CD14-positive monocyte (primary cell): ENCODE measurements around the gene DHX29. TPM values are rescaled to one million over a fixed set of nuclear protein-coding genes. Genes with fewer than 3 reads are reported as not detected.

Source experiments
- DNase-seq, 3 donors: peaks; one replicate each; pipeline ENCODE4 v3.0.0-alpha.2; 2011 to 2022
- H2AFZ ChIP-seq: 2 replicates; pipeline ENCODE4 v1.6.0; 2012; ENCODE audit warnings: mild to moderate bottlenecking, low read depth, low read length, inconsistent platforms; ENCODE audit not compliant: insufficient read depth, poor library complexity, severe bottlenecking
- H3K27ac ChIP-seq, 2 donors: 1 replicate in 1 of 2; 2 replicates in 1 of 2; pipeline ENCODE4 v1.5.1; 2012 to 2013; ENCODE audit warnings: low read length in 2 of 2, control low read depth in 1 of 2, inconsistent platforms in 1 of 2, low read depth in 1 of 2, mild to moderate bottlenecking in 1 of 2
- H3K27me3 ChIP-seq, 2 donors: one replicate each; pipeline versions ENCODE4 v1.6.0 to v1.6.1; 2011 to 2013; ENCODE audit warnings: low read length in 2 of 2; ENCODE audit not compliant: control insufficient read depth in 2 of 2, insufficient read depth in 2 of 2
- H3K36me3 ChIP-seq, 2 donors: replicated peaks in 1 of 2; 1 replicate in 1 of 2; 2 replicates in 1 of 2; pipeline versions ENCODE4 v1.5.1 to v1.6.1; 2012 to 2013; ENCODE audit warnings: low read length in 2 of 2, control low read depth in 1 of 2, inconsistent platforms in 1 of 2, mild to moderate bottlenecking in 1 of 2; ENCODE audit not compliant: insufficient read depth in 2 of 2, control insufficient read depth in 1 of 2
- H3K4me1 ChIP-seq, 2 donors: 1 replicate in 1 of 2; 2 replicates in 1 of 2; pipeline versions ENCODE4 v1.5.1 to v1.6.1; 2012 to 2013; ENCODE audit warnings: low read length in 2 of 2, control low read depth in 1 of 2, inconsistent platforms in 1 of 2, mild to moderate bottlenecking in 1 of 2, moderate library complexity in 1 of 2; ENCODE audit not compliant: insufficient read depth in 2 of 2, control insufficient read depth in 1 of 2
- H3K4me2 ChIP-seq: replicated peaks from 2 replicates; pipeline ENCODE3; 2012; ENCODE audit warnings: low read length, moderate library complexity, mild to moderate bottlenecking; ENCODE audit not compliant: poor library complexity, severe bottlenecking; ENCODE audit errors: extremely low read depth
- H3K4me3 ChIP-seq, 3 experiments: fragments of 200-600 bp in 1 of 3; sonication (generic) in 1 of 3; replicated peaks in 1 of 3; 1 replicate in 2 of 3; 2 replicates in 1 of 3; pipeline ENCODE4 v1.5.1; 2011 to 2013; ENCODE audit warnings: low read length in 3 of 3, mild to moderate bottlenecking in 3 of 3, control low read depth in 2 of 3, low read depth in 2 of 3, inconsistent platforms in 1 of 3, moderate library complexity in 1 of 3
- H3K79me2 ChIP-seq: 2 replicates; pipeline ENCODE4 v1.6.0; 2012; ENCODE audit warnings: mild to moderate bottlenecking, control low read depth, inconsistent platforms, low read length, moderate library complexity; ENCODE audit not compliant: insufficient read depth
- H3K9ac ChIP-seq: 2 replicates; pipeline ENCODE4 v1.6.0; 2017; ENCODE audit warnings: low read length, mild to moderate bottlenecking; ENCODE audit not compliant: insufficient read depth, poor library complexity, severe bottlenecking
- H3K9me3 ChIP-seq, 2 donors: replicated peaks in 1 of 2; 1 replicate in 1 of 2; 2 replicates in 1 of 2; pipeline versions ENCODE4 v1.5.1 to v1.6.1; 2012 to 2013; ENCODE audit warnings: low read length in 2 of 2, control low read depth in 1 of 2; ENCODE audit not compliant: control insufficient read depth in 1 of 2, insufficient read depth in 1 of 2
- H4K20me1 ChIP-seq: 2 replicates; pipeline ENCODE4 v1.6.0; 2012; ENCODE audit warnings: mild to moderate bottlenecking, low read length, control low read depth, moderate library complexity; ENCODE audit not compliant: insufficient read depth
- H3K27ac Mint-ChIP-seq, 7 donors: one replicate each; pipeline ENCODE4 v1.8.0; 2020; ENCODE audit warnings: mild to moderate bottlenecking in 7 of 7, mixed read lengths in 7 of 7, moderate library complexity in 6 of 7, inconsistent platforms in 2 of 7
- H3K27me3 Mint-ChIP-seq, 3 donors: one replicate each; pipeline ENCODE4 v1.8.0; 2021 to 2022; ENCODE audit warnings: low read depth in 3 of 3, mild to moderate bottlenecking in 3 of 3, mixed read lengths in 3 of 3, moderate library complexity in 3 of 3, inconsistent platforms in 1 of 3
- H3K36me3 Mint-ChIP-seq, 2 donors: one replicate each; pipeline ENCODE4 v1.8.0; 2020; ENCODE audit warnings: mixed read lengths in 2 of 2, inconsistent platforms in 1 of 2, mild to moderate bottlenecking in 1 of 2
- H3K4me1 Mint-ChIP-seq: one replicate; pipeline ENCODE4 v1.8.0; 2020; ENCODE audit warnings: mild to moderate bottlenecking, mixed read lengths
- H3K4me3 Mint-ChIP-seq, 2 donors: one replicate each; pipeline ENCODE4 v1.8.0; 2020; ENCODE audit warnings: mild to moderate bottlenecking in 2 of 2, mixed read lengths in 2 of 2, moderate library complexity in 1 of 2
- H3K9me3 Mint-ChIP-seq, 7 donors: one replicate each; pipeline ENCODE4 v1.8.0; 2020 to 2022; ENCODE audit warnings: mixed read lengths in 7 of 7, mild to moderate bottlenecking in 6 of 7, moderate library complexity in 6 of 7, inconsistent platforms in 2 of 7
- WGBS: methylation state at CpG from one replicate; pipeline ENCODE4 v1.1.5; 2013; ENCODE audit warnings: missing lambda C conversion rate; ENCODE audit not compliant: insufficient coverage; 5-methylcytosine and 5-hydroxymethylcytosine counted together
- intact Hi-C, 2 donors: fragments of 100-400 bp; cut with micrococcal nuclease; formaldehyde crosslinking; loops; one replicate each; pipeline versions ENCODE4 v1.15.0 to v1.15.1; 2023
- polyA plus RNA-seq, 3 donors: library from polyadenylated mRNA; depleted of rRNA in 1 of 3; unstranded in 2 of 3; stranded (reverse) in 1 of 3; fragments of 300-500 nt in 2 of 3; fragments of >200 nt in 1 of 3; fragmentation: Illumina TruSeq in 2 of 3; gene quantifications; 1 replicate in 2 of 3; 2 replicates in 1 of 3; pipeline ENCODE4 v1.2.3, GENCODE V29; 2012 to 2021
- TF ChIP-seq, protein P1 (sequence below): fragments of 200-600 bp; IDR thresholded peaks from one replicate; pipeline ENCODE4 v1.8.0; 2022; ENCODE audit warnings: antibody characterized with exemption, mild to moderate bottlenecking

The DHX29 gene
- polyA plus RNA-seq, 3 donors: 5.2 to 15.9 (median 9.7) TPM

DNA sequence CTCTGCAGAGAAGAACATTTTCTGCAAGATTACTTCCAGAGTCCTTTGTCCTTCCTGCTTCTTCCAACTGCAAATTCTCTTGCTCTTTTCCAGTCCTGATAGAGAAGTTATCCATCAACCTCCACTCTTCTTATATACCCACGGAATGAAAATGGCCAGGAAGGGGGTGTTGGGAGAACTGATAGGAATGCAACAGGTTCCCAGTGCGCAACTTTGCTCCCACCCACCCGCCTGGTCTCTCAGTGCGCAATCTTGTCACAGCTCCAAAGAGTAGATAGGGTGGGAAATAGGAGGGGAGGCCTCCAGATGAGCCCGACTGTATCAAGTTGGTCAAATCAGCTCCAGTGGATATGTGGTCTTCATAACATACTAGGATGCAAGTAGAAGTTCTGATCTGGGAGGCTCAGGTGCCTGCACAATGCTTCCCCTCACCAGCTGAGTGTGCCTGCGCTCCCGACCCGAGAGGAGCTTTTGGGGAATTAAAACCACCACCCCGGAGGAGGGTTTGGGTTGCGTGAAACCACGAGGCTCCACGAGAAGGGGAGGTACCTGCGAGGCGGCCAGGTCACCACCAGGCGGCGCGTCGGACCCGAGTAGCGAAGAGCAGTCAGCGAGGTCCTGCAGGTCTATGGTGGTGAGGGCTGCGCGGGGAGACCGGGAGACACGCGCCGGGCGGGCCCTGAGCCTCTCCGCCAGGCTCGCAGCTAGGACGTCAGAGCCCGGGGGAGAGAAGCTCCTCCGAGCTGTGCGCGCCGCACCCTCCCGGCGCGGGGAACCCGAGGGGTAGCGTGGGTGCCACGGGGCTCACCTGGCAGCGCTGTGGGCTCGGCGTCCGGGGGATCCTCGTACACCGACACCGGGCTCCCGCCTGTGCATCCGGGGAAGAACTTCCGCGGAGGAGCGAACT is 81.2 kb downstream of the DHX29 start:
- Histone ChIP-seq H4K20me1 (no peaks in the 10 kb centered on the region), H3K4me2 (peak overlapping the region; percentile 70), H3K9ac (no peak overlapping the region), H3K9me3 (peaks cover 0 to 67% of the 10 kb centered on the region in 2 donors), H3K36me3 (no peaks in the 10 kb centered on the region), H3K4me3 (peak overlapping the region in 1 of 3 experiments; percentile 59), H2AFZ (peak overlapping the region; percentile 41), H3K27me3 (peaks cover 95 to 98% of the 10 kb centered on the region in 2 donors), H3K79me2 (no peaks in the 10 kb centered on the region), H3K4me1 (peaks cover 16 to 37% of the 10 kb centered on the region in 2 donors), H3K27ac (no peak overlapping the region)
- Mint-ChIP-seq H3K4me1 (peaks cover 37% of the 10 kb centered on the region), H3K27me3 (peaks cover 94 to 100% (median 96%) of the 10 kb centered on the region in 3 donors), H3K36me3 (peaks cover 3 to 6% of the 10 kb centered on the region in 2 donors), H3K27ac (no peak overlapping the region), H3K9me3 (peaks cover 0 to 30% (median 12%) of the 10 kb centered on the region in 7 donors), H3K4me3 (peak overlapping the region; percentile 20 to 86)
- TF ChIP-seq, protein P1, sequence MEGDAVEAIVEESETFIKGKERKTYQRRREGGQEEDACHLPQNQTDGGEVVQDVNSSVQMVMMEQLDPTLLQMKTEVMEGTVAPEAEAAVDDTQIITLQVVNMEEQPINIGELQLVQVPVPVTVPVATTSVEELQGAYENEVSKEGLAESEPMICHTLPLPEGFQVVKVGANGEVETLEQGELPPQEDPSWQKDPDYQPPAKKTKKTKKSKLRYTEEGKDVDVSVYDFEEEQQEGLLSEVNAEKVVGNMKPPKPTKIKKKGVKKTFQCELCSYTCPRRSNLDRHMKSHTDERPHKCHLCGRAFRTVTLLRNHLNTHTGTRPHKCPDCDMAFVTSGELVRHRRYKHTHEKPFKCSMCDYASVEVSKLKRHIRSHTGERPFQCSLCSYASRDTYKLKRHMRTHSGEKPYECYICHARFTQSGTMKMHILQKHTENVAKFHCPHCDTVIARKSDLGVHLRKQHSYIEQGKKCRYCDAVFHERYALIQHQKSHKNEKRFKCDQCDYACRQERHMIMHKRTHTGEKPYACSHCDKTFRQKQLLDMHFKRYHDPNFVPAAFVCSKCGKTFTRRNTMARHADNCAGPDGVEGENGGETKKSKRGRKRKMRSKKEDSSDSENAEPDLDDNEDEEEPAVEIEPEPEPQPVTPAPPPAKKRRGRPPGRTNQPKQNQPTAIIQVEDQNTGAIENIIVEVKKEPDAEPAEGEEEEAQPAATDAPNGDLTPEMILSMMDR: peak; percentile 10
- DNase-seq: no peak
- intact Hi-C loops: no loop called here
- WGBS: 3% methylated on average over 42 of the region's 54 CpGs

DNA sequence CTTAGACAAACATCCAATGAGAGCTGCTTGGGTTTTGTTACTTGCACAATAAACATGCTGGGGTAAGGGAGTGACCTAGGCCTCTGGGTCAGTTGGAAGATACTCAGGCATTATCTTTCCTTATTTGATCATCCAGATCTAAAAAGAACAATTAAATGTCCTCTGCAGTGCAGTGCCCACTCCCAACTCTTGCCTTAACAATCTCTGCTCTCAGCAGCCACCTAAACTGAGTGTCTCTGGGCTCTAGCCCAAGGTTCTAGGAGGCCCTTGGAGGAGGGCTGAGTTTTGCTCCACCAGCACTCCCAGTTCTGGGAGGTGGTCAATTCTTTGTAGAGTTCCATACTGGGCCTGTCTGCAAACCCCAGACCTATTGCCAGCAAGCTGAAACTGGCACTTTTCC is 82.1 kb downstream of the DHX29 start:
- Mint-ChIP-seq H3K27me3 (peaks cover 94 to 100% (median 96%) of the 10 kb centered on the region in 3 donors), H3K4me1 (peaks cover 40% of the 10 kb centered on the region), H3K36me3 (peaks cover 4 to 6% of the 10 kb centered on the region in 2 donors), H3K9me3 (peaks cover 0 to 29% (median 16%) of the 10 kb centered on the region in 7 donors), H3K4me3 (peak overlapping the region in 1 of 2 donors; percentile 86), H3K27ac (no peak overlapping the region)
- peaks cover 20 to 39% of the 10 kb centered on the region in 2 donors for H3K4me1 ChIP-seq
- intact Hi-C loops: no loop called here
- DNase-seq: no peak
- no peaks in the 10 kb centered on the region for H3K79me2 ChIP-seq
- TF ChIP-seq, protein P1: no peak
- H3K27ac ChIP-seq: no peak overlapping the region
- H3K36me3 ChIP-seq: no peaks in the 10 kb centered on the region
- H3K4me2 ChIP-seq: no peak overlapping the region
- no peaks in the 10 kb centered on the region for H4K20me1 ChIP-seq
- no peak overlapping the region for H3K4me3 ChIP-seq
- no peak overlapping the region for H2AFZ ChIP-seq
- H3K9ac ChIP-seq: no peak overlapping the region
- H3K9me3 ChIP-seq: peaks cover 0 to 66% of the 10 kb centered on the region in 2 donors
- peaks cover 95 to 98% of the 10 kb centered on the region in 2 donors for H3K27me3 ChIP-seq
